ENCODE results near the gene LIPH.

DNA sequence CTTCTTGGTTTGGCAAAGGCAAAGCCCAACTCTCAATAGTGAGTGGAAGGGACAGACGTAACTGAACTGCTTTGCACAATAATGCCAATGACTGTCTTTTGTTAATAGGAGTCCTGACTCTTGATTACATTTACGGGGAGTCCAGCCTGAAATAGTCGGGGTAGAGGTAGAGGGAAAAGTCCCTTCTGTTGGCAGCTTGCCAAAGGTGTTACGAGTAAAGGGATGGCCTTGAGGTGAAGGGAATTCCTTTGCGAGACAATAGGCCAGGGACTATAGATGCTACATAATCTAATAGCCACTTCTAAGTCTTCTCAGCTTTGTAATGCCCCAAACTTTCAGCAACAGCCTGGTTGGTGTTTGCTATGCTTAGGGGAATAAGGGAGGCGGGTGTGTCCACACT, 31.5 kb upstream of the LIPH start:
- TF ChIP-seq, protein P1, sequence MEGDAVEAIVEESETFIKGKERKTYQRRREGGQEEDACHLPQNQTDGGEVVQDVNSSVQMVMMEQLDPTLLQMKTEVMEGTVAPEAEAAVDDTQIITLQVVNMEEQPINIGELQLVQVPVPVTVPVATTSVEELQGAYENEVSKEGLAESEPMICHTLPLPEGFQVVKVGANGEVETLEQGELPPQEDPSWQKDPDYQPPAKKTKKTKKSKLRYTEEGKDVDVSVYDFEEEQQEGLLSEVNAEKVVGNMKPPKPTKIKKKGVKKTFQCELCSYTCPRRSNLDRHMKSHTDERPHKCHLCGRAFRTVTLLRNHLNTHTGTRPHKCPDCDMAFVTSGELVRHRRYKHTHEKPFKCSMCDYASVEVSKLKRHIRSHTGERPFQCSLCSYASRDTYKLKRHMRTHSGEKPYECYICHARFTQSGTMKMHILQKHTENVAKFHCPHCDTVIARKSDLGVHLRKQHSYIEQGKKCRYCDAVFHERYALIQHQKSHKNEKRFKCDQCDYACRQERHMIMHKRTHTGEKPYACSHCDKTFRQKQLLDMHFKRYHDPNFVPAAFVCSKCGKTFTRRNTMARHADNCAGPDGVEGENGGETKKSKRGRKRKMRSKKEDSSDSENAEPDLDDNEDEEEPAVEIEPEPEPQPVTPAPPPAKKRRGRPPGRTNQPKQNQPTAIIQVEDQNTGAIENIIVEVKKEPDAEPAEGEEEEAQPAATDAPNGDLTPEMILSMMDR (IDR thresholded peaks at IDR 0.05): no peak
- no peak for TF ChIP-seq ZFX (IDR thresholded peaks at IDR 0.05; ENCODE audit: borderline replicate concordance)
